HCT116 (cell line): ENCODE measurements around the gene TMEM132C. TPM values are rescaled to one million over a fixed set of nuclear protein-coding genes. Genes with fewer than 3 reads are reported as not detected.

ENCODE experiments used
- ATAC-seq: fragments of 200-7000 bp; cut with Tn5 transposase; 2 replicates; pipeline ENCODE4 v1.9.1; 2020; ENCODE audit warnings: mild to moderate bottlenecking, moderate library complexity
- BruUV-seq: library from RNA; stranded (reverse); fragments of 400-500 nt; replicated peaks from 2 replicates; lab custom pipeline; 2021; lab: Mats Ljungman, UMichigan
- CTCF ChIA-PET: fragments of 300-600 bp; sonication (Branson Sonifier 250); formaldehyde crosslinking; loops from one replicate; lab custom pipeline; 2021; ENCODE audit warnings: antibody characterized with exemption; lab: Charles Lee
- POLR2A ChIA-PET: fragments of 300-600, 350-600 bp; sonication (Branson Sonifier 250); formaldehyde crosslinking; loops from one replicate; lab custom pipeline; 2021; ENCODE audit warnings: antibody characterized with exemption; lab: Charles Lee
- RAD21 ChIA-PET, 2 experiments: fragments of 300-600 bp; sonication (Branson Sonifier 250); formaldehyde crosslinking; loops; one replicate each; lab custom pipeline; 2023; ENCODE audit warnings: low total read pairs in 2 of 2; ENCODE audit not compliant: uncharacterized antibody in 2 of 2, unreplicated experiment in 2 of 2, low non-redundant PET in 1 of 2; lab: Charles Lee
- DNase-seq: peaks from one replicate; pipeline ENCODE4 v3.0.0-alpha.2; 2010; ENCODE audit warnings: low read depth, low spot score
- H2AFZ ChIP-seq: fragments of 200-600 bp; shearing (Covaris generic), sonication (generic); 2 replicates; pipeline ENCODE4 v1.6.1; 2017; ENCODE audit warnings: low read depth, mixed run types, mixed read lengths, antibody characterized with exemption, low read length; ENCODE audit not compliant: poor library complexity, severe bottlenecking
- H3K27ac ChIP-seq: 2 replicates; pipeline ENCODE4 v1.5.1; 2012; ENCODE audit warnings: low read depth, low read length
- H3K27me3 ChIP-seq: fragments of 200-600 bp; sonication (generic); 2 replicates; pipeline ENCODE4 v1.6.1; 2016; ENCODE audit warnings: mixed run types, low read length, mixed read lengths; ENCODE audit not compliant: insufficient read depth
- H3K36me3 ChIP-seq, 2 experiments: fragments of 200-500 bp in 1 of 2; fragments of 200-600 bp in 1 of 2; sonication (Bioruptor generic) in 1 of 2; sonication (generic) in 1 of 2; 2 replicates each; pipeline versions ENCODE4 v1.5.1 to v1.6.1; 2014 to 2016; ENCODE audit warnings: low read length in 2 of 2, inconsistent platforms in 1 of 2, mixed read lengths in 1 of 2, mixed run types in 1 of 2; ENCODE audit not compliant: insufficient read depth in 2 of 2, control insufficient read depth in 1 of 2
- H3K4me1 ChIP-seq, 2 experiments: fragments of 200-600 bp in 1 of 2; sonication (generic) in 1 of 2; 2 replicates each; pipeline versions ENCODE4 v1.5.1 to v1.6.1; 2012 to 2017; ENCODE audit warnings: low read length in 2 of 2, inconsistent platforms in 1 of 2, mild to moderate bottlenecking in 1 of 2, mixed read lengths in 1 of 2, mixed run types in 1 of 2, moderate library complexity in 1 of 2; ENCODE audit not compliant: insufficient read depth in 2 of 2, control insufficient read depth in 1 of 2
- H3K4me2 ChIP-seq: fragments of 200-600 bp; sonication (generic); 2 replicates; pipeline ENCODE4 v1.6.1; 2017; ENCODE audit warnings: mixed run types, low read length, mixed read lengths
- H3K4me3 ChIP-seq, 2 experiments: fragments of 200-600 bp in 1 of 2; sonication (generic) in 1 of 2; replicated peaks in 1 of 2; 2 replicates each; pipeline ENCODE4 v1.5.1; 2011 to 2016; ENCODE audit warnings: low read length in 2 of 2, control low read depth in 1 of 2, low read depth in 1 of 2, mild to moderate bottlenecking in 1 of 2, mixed read lengths in 1 of 2, mixed run types in 1 of 2
- H3K79me2 ChIP-seq: fragments of 200-600 bp; sonication (generic); 2 replicates; pipeline ENCODE4 v1.6.1; 2017; ENCODE audit warnings: mild to moderate bottlenecking, mixed run types, low read length, moderate library complexity, mixed read lengths; ENCODE audit not compliant: insufficient read depth
- H3K9ac ChIP-seq: fragments of 200-600 bp; sonication (generic); 2 replicates; pipeline ENCODE4 v1.6.1; 2016; ENCODE audit warnings: low read length, mixed read lengths
- H3K9me2 ChIP-seq: fragments of 200-600 bp; sonication (generic), shearing (Covaris generic); 2 replicates; pipeline ENCODE4 v1.6.1; 2017; ENCODE audit warnings: mixed run types, mild to moderate bottlenecking, moderate library complexity; ENCODE audit not compliant: insufficient read depth
- H3K9me3 ChIP-seq, 2 experiments: fragments of 200-500 bp in 1 of 2; fragments of 200-600 bp in 1 of 2; sonication (Bioruptor generic) in 1 of 2; sonication (generic) in 1 of 2; 2 replicates each; pipeline ENCODE4 v1.6.1; 2014 to 2017; ENCODE audit warnings: low read length in 2 of 2, mixed read lengths in 2 of 2, inconsistent platforms in 1 of 2, low read depth in 1 of 2, mild to moderate bottlenecking in 1 of 2, mixed run types in 1 of 2, moderate library complexity in 1 of 2; ENCODE audit not compliant: control insufficient read depth in 1 of 2, insufficient read depth in 1 of 2
- H4K20me1 ChIP-seq: fragments of 200-600 bp; sonication (generic), shearing (Covaris generic); 2 replicates; pipeline ENCODE4 v1.6.1; 2017; ENCODE audit warnings: mixed run types, mild to moderate bottlenecking, moderate library complexity; ENCODE audit not compliant: insufficient read depth
- ATF3 ChIP-seq: IDR thresholded peaks from 2 replicates; pipeline ENCODE4 v1.6.1; 2012
- CBX3 ChIP-seq: IDR thresholded peaks from 2 replicates; pipeline ENCODE4 v1.6.1; 2012; ENCODE audit warnings: low read depth
- EGR1 ChIP-seq: IDR thresholded peaks from 2 replicates; pipeline ENCODE4 v1.6.1; 2012; ENCODE audit warnings: low read depth
- EZH2 ChIP-seq: fragments of 200-600 bp; sonication (generic); IDR thresholded peaks from 2 replicates; pipeline ENCODE4 v1.6.1; 2017; ENCODE audit warnings: antibody characterized with exemption, mixed run types
- FOSL1 ChIP-seq: IDR thresholded peaks from 2 replicates; pipeline ENCODE4 v1.6.1; 2012; ENCODE audit warnings: low read depth
- JUND ChIP-seq: IDR thresholded peaks from 2 replicates; pipeline ENCODE4 v1.6.1; 2012
- POLR2AphosphoS5 ChIP-seq: IDR thresholded peaks from 2 replicates; pipeline ENCODE4 v1.6.1; 2011; ENCODE audit warnings: mild to moderate bottlenecking, low read depth, low read length, moderate library complexity
- SP1 ChIP-seq: IDR thresholded peaks from 2 replicates; pipeline ENCODE4 v1.6.1; 2012; ENCODE audit warnings: low read depth
- SRF ChIP-seq: IDR thresholded peaks from 2 replicates; pipeline ENCODE4 v1.6.1; 2012; ENCODE audit warnings: low read depth
- TCF7L2 ChIP-seq: IDR thresholded peaks from 2 replicates; pipeline ENCODE4 v1.7.0; 2011; ENCODE audit warnings: borderline replicate concordance, inconsistent platforms; ENCODE audit not compliant: insufficient read depth, insufficient read length; ENCODE audit errors: extremely low read depth
- YY1 ChIP-seq: IDR thresholded peaks from 2 replicates; pipeline ENCODE4 v1.6.1; 2011; ENCODE audit warnings: low read length, low read depth, moderate library complexity, mild to moderate bottlenecking; ENCODE audit not compliant: insufficient replicate concordance; ENCODE audit errors: extremely low read depth
- intact Hi-C: fragments of 100-400 bp; cut with micrococcal nuclease; formaldehyde crosslinking; loops from 2 replicates; pipeline ENCODE4 v1.10.0; 2022
- total RNA-seq: library from RNA; stranded (reverse); gene quantifications from one replicate; pipeline ENCODE4 v1.2.1, GENCODE V29; 2021; ENCODE audit not compliant: unreplicated experiment
- TF ChIP-seq, protein P1 (sequence below): IDR thresholded peaks from 2 replicates; pipeline ENCODE4 v1.6.1; 2011; ENCODE audit warnings: mild to moderate bottlenecking, low read length, moderate library complexity; ENCODE audit not compliant: insufficient replicate concordance; ENCODE audit errors: extremely low read depth
- TF ChIP-seq, protein P2 (sequence below): IDR thresholded peaks from 2 replicates; pipeline ENCODE4 v1.6.1; 2012; ENCODE audit warnings: low read depth
- TF ChIP-seq, protein P3 (sequence below): IDR thresholded peaks from 2 replicates; pipeline ENCODE4 v1.6.1; 2012

TMEM132C gene
- total RNA-seq, 1 experiment from 2014 or later = not detected

DNA sequence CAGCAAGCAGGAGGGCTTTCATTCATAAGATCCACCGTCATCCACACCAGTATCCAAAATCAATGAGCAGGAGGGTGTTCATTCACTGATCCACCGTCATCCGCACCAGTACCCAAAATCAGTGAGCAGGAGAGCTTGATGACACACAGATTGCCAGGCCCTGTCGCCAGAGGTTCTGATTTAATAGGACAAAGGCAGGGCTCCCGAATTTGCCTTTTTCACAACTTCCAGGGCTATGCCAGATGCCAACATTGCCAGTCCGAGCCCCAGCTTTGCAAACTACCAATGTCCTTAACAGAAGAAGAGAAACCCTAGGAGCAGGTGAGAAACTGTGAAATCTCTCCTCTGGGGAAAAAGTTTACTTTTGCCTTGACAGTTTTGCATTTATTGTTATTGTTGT, 441.8 kb downstream of the TMEM132C start:
- H3K9me3 ChIP-seq = no peaks in the 10 kb centered on the region; a peak in 1 of 4 replicates
- TF ChIP-seq, protein P1, sequence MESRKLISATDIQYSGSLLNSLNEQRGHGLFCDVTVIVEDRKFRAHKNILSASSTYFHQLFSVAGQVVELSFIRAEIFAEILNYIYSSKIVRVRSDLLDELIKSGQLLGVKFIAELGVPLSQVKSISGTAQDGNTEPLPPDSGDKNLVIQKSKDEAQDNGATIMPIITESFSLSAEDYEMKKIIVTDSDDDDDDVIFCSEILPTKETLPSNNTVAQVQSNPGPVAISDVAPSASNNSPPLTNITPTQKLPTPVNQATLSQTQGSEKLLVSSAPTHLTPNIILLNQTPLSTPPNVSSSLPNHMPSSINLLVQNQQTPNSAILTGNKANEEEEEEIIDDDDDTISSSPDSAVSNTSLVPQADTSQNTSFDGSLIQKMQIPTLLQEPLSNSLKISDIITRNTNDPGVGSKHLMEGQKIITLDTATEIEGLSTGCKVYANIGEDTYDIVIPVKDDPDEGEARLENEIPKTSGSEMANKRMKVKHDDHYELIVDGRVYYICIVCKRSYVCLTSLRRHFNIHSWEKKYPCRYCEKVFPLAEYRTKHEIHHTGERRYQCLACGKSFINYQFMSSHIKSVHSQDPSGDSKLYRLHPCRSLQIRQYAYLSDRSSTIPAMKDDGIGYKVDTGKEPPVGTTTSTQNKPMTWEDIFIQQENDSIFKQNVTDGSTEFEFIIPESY = no peak
- TF ChIP-seq ATF3 (no peak), TCF7L2 (no peak), YY1 (no peak), SP1 (no peak), CBX3 (no peak), FOSL1 (no peak), EZH2 (no peak), SRF (no peak), JUND (no peak), EGR1 (no peak), POLR2AphosphoS5 (no peak)
- TF ChIP-seq, protein P2, sequence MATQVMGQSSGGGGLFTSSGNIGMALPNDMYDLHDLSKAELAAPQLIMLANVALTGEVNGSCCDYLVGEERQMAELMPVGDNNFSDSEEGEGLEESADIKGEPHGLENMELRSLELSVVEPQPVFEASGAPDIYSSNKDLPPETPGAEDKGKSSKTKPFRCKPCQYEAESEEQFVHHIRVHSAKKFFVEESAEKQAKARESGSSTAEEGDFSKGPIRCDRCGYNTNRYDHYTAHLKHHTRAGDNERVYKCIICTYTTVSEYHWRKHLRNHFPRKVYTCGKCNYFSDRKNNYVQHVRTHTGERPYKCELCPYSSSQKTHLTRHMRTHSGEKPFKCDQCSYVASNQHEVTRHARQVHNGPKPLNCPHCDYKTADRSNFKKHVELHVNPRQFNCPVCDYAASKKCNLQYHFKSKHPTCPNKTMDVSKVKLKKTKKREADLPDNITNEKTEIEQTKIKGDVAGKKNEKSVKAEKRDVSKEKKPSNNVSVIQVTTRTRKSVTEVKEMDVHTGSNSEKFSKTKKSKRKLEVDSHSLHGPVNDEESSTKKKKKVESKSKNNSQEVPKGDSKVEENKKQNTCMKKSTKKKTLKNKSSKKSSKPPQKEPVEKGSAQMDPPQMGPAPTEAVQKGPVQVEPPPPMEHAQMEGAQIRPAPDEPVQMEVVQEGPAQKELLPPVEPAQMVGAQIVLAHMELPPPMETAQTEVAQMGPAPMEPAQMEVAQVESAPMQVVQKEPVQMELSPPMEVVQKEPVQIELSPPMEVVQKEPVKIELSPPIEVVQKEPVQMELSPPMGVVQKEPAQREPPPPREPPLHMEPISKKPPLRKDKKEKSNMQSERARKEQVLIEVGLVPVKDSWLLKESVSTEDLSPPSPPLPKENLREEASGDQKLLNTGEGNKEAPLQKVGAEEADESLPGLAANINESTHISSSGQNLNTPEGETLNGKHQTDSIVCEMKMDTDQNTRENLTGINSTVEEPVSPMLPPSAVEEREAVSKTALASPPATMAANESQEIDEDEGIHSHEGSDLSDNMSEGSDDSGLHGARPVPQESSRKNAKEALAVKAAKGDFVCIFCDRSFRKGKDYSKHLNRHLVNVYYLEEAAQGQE = no peak
- TF ChIP-seq, protein P3, sequence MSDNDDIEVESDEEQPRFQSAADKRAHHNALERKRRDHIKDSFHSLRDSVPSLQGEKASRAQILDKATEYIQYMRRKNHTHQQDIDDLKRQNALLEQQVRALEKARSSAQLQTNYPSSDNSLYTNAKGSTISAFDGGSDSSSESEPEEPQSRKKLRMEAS = no peak
- ChIA-PET RAD21 (no interaction called here), CTCF (no interaction called here), POLR2A (no interaction called here)
- H4K20me1 ChIP-seq = no peaks in the 10 kb centered on the region
- intact Hi-C loops = no loop called here
- H3K9ac ChIP-seq = no peak overlapping the region
- no peaks in the 10 kb centered on the region for H3K36me3 ChIP-seq
- no peak overlapping the region for H3K27ac ChIP-seq
- DNase-seq = no peak
- H2AFZ ChIP-seq = no peak overlapping the region
- H3K4me2 ChIP-seq = no peak overlapping the region
- H3K9me2 ChIP-seq = no peaks in the 10 kb centered on the region
- no TSS peak for BruUV-seq
- H3K4me1 ChIP-seq = no peaks in the 10 kb centered on the region
- no peak for ATAC-seq
- no peaks in the 10 kb centered on the region for H3K27me3 ChIP-seq
- no peak overlapping the region for H3K4me3 ChIP-seq
- no peaks in the 10 kb centered on the region for H3K79me2 ChIP-seq
